Fibroblast of mammary gland (primary cell): ENCODE data around the gene PTGFRN.

ENCODE experiments used
- DNase-seq: peaks from one replicate; pipeline ENCODE4 v3.0.0-alpha.2; 2010; ENCODE audit warnings: low read depth
- H3K4me3 ChIP-seq: 2 replicates; pipeline ENCODE4 v1.5.1; 2011; ENCODE audit warnings: low read depth, mild to moderate bottlenecking, low read length, moderate library complexity; ENCODE audit not compliant: control insufficient read depth
- TF ChIP-seq, protein P1 (sequence below): conservative IDR thresholded peaks from 2 replicates; pipeline ENCODE4 v1.5.1; 2011; ENCODE audit warnings: low read depth, low read length, inconsistent platforms; ENCODE audit not compliant: control insufficient read depth, insufficient read depth

PTGFRN gene

DNA sequence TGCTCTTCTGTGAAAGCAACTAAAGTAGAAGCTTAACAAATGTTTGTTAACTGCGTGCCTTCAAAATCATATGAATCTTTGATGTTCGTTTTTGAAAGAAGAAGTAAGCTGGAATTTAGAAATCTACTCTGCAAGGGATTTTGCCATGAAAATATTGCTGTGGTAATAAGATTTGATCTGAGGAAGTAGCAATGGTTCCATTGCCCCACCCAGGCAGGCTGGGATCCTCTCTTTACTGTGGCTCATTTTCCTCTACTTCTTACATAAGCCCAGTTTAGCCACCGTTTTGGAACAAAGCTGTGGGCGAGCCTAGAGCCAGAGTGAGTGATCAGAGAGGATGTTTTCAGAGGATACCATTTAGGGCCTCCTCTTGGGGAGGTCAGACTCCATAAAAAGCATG lies 20.3 kb upstream of the PTGFRN start:
- H3K4me3 ChIP-seq, result no peak overlapping the region
- DNase-seq, result no peak
- TF ChIP-seq, protein P1, sequence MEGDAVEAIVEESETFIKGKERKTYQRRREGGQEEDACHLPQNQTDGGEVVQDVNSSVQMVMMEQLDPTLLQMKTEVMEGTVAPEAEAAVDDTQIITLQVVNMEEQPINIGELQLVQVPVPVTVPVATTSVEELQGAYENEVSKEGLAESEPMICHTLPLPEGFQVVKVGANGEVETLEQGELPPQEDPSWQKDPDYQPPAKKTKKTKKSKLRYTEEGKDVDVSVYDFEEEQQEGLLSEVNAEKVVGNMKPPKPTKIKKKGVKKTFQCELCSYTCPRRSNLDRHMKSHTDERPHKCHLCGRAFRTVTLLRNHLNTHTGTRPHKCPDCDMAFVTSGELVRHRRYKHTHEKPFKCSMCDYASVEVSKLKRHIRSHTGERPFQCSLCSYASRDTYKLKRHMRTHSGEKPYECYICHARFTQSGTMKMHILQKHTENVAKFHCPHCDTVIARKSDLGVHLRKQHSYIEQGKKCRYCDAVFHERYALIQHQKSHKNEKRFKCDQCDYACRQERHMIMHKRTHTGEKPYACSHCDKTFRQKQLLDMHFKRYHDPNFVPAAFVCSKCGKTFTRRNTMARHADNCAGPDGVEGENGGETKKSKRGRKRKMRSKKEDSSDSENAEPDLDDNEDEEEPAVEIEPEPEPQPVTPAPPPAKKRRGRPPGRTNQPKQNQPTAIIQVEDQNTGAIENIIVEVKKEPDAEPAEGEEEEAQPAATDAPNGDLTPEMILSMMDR, result no peak

DNA sequence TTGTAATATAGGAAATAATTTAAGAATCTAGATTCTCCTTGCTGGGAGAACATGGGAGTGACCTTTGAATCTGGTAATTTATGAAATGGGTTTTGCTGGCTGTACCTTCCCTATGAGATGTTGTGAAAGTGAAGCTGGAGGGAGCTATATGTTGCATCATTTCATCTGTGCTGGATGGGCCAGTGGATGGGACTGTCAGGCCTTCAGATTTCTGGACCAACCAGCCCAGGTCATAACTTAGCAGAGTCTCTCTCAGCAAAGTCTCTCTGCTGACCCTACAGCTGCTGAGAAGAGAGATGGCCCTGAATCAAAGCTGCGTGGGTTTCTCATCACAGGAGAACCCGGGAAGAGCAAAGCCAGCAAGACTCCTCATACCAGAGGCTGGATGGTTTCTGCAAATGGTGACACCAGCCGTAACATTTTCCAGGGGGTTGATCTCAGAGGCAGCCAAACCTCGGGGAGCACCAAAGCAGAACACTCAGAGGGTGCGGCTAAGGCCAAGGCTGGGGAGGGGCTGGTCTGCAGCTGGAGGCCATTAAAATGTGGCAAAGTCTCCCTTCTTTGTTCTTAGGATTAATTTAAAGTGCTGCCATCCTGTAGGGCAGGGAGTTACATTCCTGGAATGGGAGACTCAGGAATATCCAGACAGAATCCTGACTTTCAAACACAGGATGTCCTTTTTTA lies 18.2 kb upstream of the PTGFRN start:
- TF ChIP-seq, protein P1, result no peak
- DNase-seq, result peak; percentile 26
- H3K4me3 ChIP-seq, result no peak overlapping the region

DNA sequence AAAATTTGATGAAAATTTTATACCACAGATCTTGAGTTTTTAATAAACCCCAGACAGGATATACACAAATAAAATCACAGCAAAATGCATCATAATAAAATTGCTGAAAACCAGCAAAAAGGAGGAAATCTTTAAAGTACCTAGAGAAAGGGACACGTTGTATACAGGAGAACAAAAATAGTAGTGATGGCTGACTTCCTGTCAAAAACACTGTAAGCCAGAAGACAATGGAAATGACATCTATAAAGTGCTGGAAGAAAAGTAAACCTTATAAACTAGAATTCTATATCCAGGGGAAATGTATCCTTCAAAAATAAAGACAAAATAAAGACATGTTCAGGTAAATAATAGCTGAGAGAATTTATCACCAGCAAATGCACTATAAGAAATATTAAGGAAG lies 14.6 kb upstream of the PTGFRN start:
- TF ChIP-seq, protein P1, result no peak
- H3K4me3 ChIP-seq, result no peak overlapping the region
- DNase-seq, result no peak

DNA sequence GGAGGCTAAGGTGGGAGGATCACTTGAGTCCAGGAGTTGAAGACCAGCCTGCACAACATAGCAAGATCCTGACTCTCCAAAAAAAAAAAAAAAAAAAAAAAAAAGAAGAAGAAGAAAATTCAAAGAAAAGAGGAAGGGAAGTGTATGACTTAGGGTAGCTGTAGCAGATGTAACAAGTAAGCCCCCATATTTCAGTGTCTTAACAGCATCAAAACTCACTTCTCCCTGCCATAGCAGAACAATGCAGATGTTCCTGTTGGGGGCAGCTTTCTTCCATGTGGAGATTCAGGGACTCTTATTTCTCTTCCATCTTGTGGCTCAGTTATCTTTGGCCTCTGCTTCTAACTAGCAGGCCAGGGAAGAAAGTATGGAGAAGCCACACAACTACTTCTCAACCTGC lies 10.2 kb upstream of the PTGFRN start:
- no peak for DNase-seq
- TF ChIP-seq, protein P1, result no peak
- H3K4me3 ChIP-seq, result no peak overlapping the region

DNA sequence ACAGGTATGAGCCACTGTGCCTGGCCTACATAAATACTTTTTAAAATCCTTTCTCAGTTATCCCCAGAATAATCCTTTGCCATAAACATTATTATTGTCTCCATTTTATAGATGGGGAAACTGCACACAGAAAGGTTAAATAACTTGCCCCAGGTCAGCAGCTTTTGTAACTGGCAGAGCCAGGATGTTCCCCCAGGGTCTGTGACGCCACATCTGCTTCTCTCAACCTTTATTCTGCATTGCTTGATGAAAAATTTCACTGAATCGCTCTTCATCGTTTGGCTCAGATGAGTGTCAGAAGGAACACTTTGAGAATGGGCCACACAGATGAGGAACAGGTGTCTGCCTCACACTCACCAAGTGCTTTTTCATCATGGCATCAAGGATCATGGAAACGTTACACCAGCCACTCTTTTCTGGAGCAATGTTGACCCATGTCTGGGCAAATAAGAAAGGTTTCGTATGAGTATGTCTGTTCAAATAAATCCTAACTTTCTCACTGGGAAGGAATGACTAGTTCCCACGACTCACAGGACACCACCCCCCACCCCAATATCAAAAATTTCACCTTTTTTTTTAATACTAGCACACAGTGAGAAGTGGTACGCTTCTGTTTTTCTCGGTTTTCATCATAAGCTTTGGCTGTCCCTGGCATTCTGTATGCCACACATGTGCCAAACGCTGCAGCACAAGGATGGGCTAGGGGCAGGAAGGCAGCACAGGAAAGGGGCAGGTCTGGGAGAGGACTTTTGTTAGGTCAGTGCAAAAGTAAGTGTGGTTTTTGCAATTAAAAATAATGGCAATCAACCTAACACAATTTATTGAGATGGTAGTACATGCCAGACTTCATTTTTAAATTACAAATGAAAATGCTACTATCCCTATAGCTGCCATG lies 9.0 kb upstream of the PTGFRN start:
- no peak overlapping the region for H3K4me3 ChIP-seq
- no peak for DNase-seq
- TF ChIP-seq, protein P1, result no peak

DNA sequence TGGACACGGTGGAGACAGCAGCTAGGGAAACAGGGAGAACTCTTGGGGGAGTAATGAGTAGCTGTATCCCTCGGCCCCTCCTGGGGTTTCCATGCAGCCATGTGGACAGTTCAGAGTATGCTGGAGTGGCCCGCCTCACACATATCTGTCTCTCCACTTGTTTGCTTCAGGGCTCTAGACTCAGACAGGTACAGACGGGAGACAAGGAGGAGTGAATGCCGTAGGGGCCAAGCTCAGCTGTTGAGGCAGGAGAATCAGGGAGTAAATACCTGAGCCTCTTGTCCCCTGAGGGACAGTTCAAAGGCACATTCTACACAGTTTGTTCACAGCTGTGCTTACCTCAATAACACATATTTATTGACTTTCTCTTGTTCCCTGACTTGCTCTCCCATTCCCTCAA lies 7.7 kb upstream of the PTGFRN start:
- no peak overlapping the region for H3K4me3 ChIP-seq
- DNase-seq, result no peak
- TF ChIP-seq, protein P1, result no peak
